OCI-LY7 (cell line): ENCODE measurements around the gene SPRR1A. TPM values are rescaled to one million over a fixed set of nuclear protein-coding genes. Genes with fewer than 3 reads are reported as not detected.

Experiments
- BruUV-seq: library from RNA; stranded (reverse); fragments of 400-500 nt; replicated peaks from 2 replicates; lab custom pipeline; 2021; lab: Mats Ljungman, UMichigan
- CTCF ChIA-PET: fragments of 300-600 bp; sonication (Branson Sonifier 250); formaldehyde crosslinking; loops from one replicate; lab custom pipeline; 2022; ENCODE audit warnings: antibody characterized with exemption; ENCODE audit not compliant: unreplicated experiment; lab: Charles Lee
- POLR2A ChIA-PET: fragments of 300-600 bp; sonication (Branson Sonifier 250); formaldehyde crosslinking; loops from one replicate; lab custom pipeline; 2022; ENCODE audit warnings: antibody characterized with exemption; lab: Charles Lee
- DNase-seq: peaks from one replicate; pipeline ENCODE4 v3.0.0-alpha.2; 2015; ENCODE audit warnings: low spot score
- H2AFZ ChIP-seq: fragments of 200-600 bp; sonication (generic), shearing (Covaris generic); 2 replicates; pipeline ENCODE4 v1.6.1; 2014; ENCODE audit warnings: mild to moderate bottlenecking, antibody characterized with exemption, low read length, moderate library complexity
- H3K27ac ChIP-seq: fragments of 200-600 bp; sonication (generic); 2 replicates; pipeline ENCODE4 v1.5.1; 2014; ENCODE audit warnings: mixed run types, low read depth, mild to moderate bottlenecking, moderate library complexity, low read length, inconsistent platforms; ENCODE audit not compliant: poor library complexity, severe bottlenecking
- H3K36me3 ChIP-seq: fragments of 200-600 bp; sonication (generic); 2 replicates; pipeline ENCODE4 v1.6.1; 2014; ENCODE audit warnings: mild to moderate bottlenecking, antibody characterized with exemption, low read length, moderate library complexity, mixed read lengths; ENCODE audit not compliant: insufficient read depth
- H3K4me1 ChIP-seq: fragments of 200-600 bp; sonication (generic); 2 replicates; pipeline ENCODE4 v1.5.1; 2014; ENCODE audit warnings: mild to moderate bottlenecking, low read length; ENCODE audit not compliant: insufficient read depth, poor library complexity, severe bottlenecking
- H3K4me2 ChIP-seq: fragments of 200-600 bp; sonication (generic); 2 replicates; pipeline ENCODE4 v1.6.1; 2014; ENCODE audit warnings: mild to moderate bottlenecking, low read length
- H3K4me3 ChIP-seq: fragments of 200-600 bp; sonication (generic); 2 replicates; pipeline ENCODE4 v1.5.1; 2014; ENCODE audit warnings: mild to moderate bottlenecking, low read depth, low read length; ENCODE audit not compliant: poor library complexity, severe bottlenecking
- H3K79me2 ChIP-seq: fragments of 200-600 bp; sonication (generic); 2 replicates; pipeline ENCODE4 v1.6.1; 2016; ENCODE audit warnings: low read depth, mild to moderate bottlenecking, low read length, moderate library complexity, mixed read lengths; ENCODE audit not compliant: insufficient read depth
- H3K9me2 ChIP-seq: fragments of 200-600 bp; sonication (generic); 2 replicates; pipeline ENCODE4 v1.6.1; 2016; ENCODE audit warnings: mild to moderate bottlenecking, low read length, mixed read lengths; ENCODE audit not compliant: insufficient read depth
- H3K9me3 ChIP-seq: fragments of 200-600 bp; sonication (generic); 2 replicates; pipeline ENCODE4 v1.6.1; 2014; ENCODE audit warnings: mild to moderate bottlenecking, mixed run types, low read length, mixed read lengths
- H4K20me1 ChIP-seq: fragments of 200-600 bp; sonication (generic); 2 replicates; pipeline ENCODE4 v1.6.1; 2014; ENCODE audit warnings: mild to moderate bottlenecking, antibody characterized with exemption, low read length, moderate library complexity, mixed read lengths; ENCODE audit not compliant: insufficient read depth
- CTCF ChIP-seq: fragments of 200-600 bp; sonication (generic); conservative IDR thresholded peaks from 2 replicates; pipeline ENCODE4 v1.5.1; 2014; ENCODE audit warnings: mild to moderate bottlenecking, antibody characterized with exemption, low read length, moderate library complexity, mixed read lengths
- EZH2phosphoT487 ChIP-seq: fragments of 200-600 bp; sonication (generic); IDR thresholded peaks from 2 replicates; pipeline ENCODE4 v1.6.1; 2018; ENCODE audit warnings: low read depth, borderline replicate concordance, mild to moderate bottlenecking, mixed run types, antibody characterized with exemption, low read length, moderate library complexity, mixed read lengths
- intact Hi-C: fragments of 100-400 bp; cut with micrococcal nuclease; formaldehyde crosslinking; loops from one replicate; pipeline ENCODE4 v1.10.0; 2022; ENCODE audit not compliant: unreplicated experiment
- total RNA-seq, 2 experiments: library from RNA; depleted of rRNA in 1 of 2; stranded (reverse); fragments of >200 nt in 1 of 2; shearing (Covaris generic) in 1 of 2; gene quantifications; 2 replicates each; pipeline ENCODE4 v1.2.3, GENCODE V29; 2014 to 2022

The SPRR1A gene
- total RNA-seq, 2 experiments from 2014 or later: not detected

DNA sequence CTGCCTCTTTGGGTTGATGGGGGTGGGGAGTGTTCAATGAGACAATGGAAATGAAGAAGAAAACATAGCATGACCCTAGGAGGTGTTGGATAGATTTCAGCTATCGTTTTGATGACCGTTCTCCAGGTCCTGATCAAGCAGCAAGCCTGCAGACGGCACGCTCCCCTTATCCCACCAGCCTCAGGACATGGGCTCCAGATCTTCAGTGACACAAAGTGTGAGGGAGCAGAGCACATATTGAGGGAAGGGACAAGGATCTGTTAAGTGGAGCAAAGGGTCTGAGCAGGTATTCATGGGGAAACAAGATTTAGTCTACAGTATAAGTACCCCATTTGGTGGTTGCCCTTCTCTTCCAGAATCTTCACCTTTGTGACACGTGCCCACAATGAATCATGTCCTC, 32.2 kb upstream of the SPRR1A start:
- intact Hi-C loops: no loop called here
- DNase-seq: no peak
- Histone ChIP-seq H3K4me3 (no peak overlapping the region), H3K9me2 (no peaks in the 10 kb centered on the region), H2AFZ (no peak overlapping the region), H3K27ac (no peak overlapping the region), H3K79me2 (no peaks in the 10 kb centered on the region), H3K4me2 (no peak overlapping the region), H3K36me3 (no peaks in the 10 kb centered on the region), H3K9me3 (no peaks in the 10 kb centered on the region), H3K4me1 (no peaks in the 10 kb centered on the region), H4K20me1 (no peaks in the 10 kb centered on the region)
- ChIA-PET CTCF (no interaction called here), POLR2A (no interaction called here)
- BruUV-seq: no TSS peak
- TF ChIP-seq CTCF (no peak), EZH2phosphoT487 (no peak)

- no peak overlapping the region for H3K4me3 ChIP-seq
- H4K20me1 ChIP-seq: no peaks in the 10 kb centered on the region
- DNase-seq: no peak
- H3K4me1 ChIP-seq: no peaks in the 10 kb centered on the region
- ChIA-PET POLR2A (no interaction called here), CTCF (no interaction called here)
- no peak overlapping the region for H2AFZ ChIP-seq
- H3K9me2 ChIP-seq: no peaks in the 10 kb centered on the region
- H3K79me2 ChIP-seq: no peaks in the 10 kb centered on the region
- intact Hi-C loops: no loop called here
- H3K9me3 ChIP-seq: no peaks in the 10 kb centered on the region
- no peak overlapping the region for H3K4me2 ChIP-seq
- no peaks in the 10 kb centered on the region for H3K36me3 ChIP-seq
- BruUV-seq: no TSS peak
- TF ChIP-seq CTCF (no peak), EZH2phosphoT487 (no peak)
- no peak overlapping the region for H3K27ac ChIP-seq
Measured at GRCh38 chr1:152953761-152954160, 30.1 kb upstream of the SPRR1A start.

- ChIA-PET CTCF (no interaction called here), POLR2A (no interaction called here)
- Histone ChIP-seq H2AFZ (no peak overlapping the region), H4K20me1 (no peaks in the 10 kb centered on the region), H3K4me1 (no peaks in the 10 kb centered on the region), H3K27ac (no peak overlapping the region), H3K9me2 (no peaks in the 10 kb centered on the region), H3K79me2 (no peaks in the 10 kb centered on the region), H3K36me3 (no peaks in the 10 kb centered on the region), H3K4me2 (no peak overlapping the region), H3K4me3 (no peak overlapping the region), H3K9me3 (no peaks in the 10 kb centered on the region)
- DNase-seq: no peak
- TF ChIP-seq EZH2phosphoT487 (no peak), CTCF (no peak)
- no TSS peak for BruUV-seq
- intact Hi-C loops: no loop called here
Measured at GRCh38 chr1:152954436-152954835, 29.4 kb upstream of the SPRR1A start.
